C4-2B (cell line): ENCODE measurements around the gene CASP1.

ENCODE experiments used
- ZFX ChIP-seq: fragments of 450-650 bp; IDR thresholded peaks from 2 replicates; pipeline ENCODE4 v1.6.1; 2017
- TF ChIP-seq, protein P1 (sequence below): fragments of 450-650 bp; conservative IDR thresholded peaks from 2 replicates; pipeline ENCODE4 v1.5.1; 2017; ENCODE audit warnings: mild to moderate bottlenecking

DNA sequence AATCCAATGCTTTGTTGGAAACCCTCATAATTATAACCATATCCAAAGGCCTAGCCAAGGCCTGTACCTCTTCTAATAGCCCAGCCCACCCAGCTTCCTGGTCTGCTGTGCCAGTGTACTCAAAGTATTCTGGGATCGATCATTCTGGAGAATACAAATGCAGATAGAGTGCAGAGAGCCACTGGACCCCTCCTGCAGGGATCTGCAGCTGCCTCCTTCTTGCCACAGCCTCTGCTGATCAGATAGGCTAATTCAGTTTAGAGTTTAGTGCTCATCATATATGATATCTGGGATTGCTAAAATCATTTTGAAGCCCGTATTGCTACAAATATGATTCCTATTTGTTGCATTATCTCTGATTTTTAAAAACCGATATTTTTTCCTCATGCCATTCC, 29.5 kb downstream of the CASP1 start:
- TF ChIP-seq, protein P1, sequence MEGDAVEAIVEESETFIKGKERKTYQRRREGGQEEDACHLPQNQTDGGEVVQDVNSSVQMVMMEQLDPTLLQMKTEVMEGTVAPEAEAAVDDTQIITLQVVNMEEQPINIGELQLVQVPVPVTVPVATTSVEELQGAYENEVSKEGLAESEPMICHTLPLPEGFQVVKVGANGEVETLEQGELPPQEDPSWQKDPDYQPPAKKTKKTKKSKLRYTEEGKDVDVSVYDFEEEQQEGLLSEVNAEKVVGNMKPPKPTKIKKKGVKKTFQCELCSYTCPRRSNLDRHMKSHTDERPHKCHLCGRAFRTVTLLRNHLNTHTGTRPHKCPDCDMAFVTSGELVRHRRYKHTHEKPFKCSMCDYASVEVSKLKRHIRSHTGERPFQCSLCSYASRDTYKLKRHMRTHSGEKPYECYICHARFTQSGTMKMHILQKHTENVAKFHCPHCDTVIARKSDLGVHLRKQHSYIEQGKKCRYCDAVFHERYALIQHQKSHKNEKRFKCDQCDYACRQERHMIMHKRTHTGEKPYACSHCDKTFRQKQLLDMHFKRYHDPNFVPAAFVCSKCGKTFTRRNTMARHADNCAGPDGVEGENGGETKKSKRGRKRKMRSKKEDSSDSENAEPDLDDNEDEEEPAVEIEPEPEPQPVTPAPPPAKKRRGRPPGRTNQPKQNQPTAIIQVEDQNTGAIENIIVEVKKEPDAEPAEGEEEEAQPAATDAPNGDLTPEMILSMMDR = no peak
- no peak for TF ChIP-seq ZFX
